ENCODE data around the gene MYO15A.

MYO15A gene, protein sequence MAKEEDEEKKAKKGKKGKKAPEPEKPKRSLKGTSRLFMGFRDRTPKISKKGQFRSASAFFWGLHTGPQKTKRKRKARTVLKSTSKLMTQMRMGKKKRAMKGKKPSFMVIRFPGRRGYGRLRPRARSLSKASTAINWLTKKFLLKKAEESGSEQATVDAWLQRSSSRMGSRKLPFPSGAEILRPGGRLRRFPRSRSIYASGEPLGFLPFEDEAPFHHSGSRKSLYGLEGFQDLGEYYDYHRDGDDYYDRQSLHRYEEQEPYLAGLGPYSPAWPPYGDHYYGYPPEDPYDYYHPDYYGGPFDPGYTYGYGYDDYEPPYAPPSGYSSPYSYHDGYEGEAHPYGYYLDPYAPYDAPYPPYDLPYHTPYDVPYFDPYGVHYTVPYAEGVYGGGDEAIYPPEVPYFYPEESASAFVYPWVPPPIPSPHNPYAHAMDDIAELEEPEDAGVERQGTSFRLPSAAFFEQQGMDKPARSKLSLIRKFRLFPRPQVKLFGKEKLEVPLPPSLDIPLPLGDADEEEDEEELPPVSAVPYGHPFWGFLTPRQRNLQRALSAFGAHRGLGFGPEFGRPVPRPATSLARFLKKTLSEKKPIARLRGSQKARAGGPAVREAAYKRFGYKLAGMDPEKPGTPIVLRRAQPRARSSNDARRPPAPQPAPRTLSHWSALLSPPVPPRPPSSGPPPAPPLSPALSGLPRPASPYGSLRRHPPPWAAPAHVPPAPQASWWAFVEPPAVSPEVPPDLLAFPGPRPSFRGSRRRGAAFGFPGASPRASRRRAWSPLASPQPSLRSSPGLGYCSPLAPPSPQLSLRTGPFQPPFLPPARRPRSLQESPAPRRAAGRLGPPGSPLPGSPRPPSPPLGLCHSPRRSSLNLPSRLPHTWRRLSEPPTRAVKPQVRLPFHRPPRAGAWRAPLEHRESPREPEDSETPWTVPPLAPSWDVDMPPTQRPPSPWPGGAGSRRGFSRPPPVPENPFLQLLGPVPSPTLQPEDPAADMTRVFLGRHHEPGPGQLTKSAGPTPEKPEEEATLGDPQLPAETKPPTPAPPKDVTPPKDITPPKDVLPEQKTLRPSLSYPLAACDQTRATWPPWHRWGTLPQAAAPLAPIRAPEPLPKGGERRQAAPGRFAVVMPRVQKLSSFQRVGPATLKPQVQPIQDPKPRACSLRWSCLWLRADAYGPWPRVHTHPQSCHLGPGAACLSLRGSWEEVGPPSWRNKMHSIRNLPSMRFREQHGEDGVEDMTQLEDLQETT (N-terminal part only)

DNA sequence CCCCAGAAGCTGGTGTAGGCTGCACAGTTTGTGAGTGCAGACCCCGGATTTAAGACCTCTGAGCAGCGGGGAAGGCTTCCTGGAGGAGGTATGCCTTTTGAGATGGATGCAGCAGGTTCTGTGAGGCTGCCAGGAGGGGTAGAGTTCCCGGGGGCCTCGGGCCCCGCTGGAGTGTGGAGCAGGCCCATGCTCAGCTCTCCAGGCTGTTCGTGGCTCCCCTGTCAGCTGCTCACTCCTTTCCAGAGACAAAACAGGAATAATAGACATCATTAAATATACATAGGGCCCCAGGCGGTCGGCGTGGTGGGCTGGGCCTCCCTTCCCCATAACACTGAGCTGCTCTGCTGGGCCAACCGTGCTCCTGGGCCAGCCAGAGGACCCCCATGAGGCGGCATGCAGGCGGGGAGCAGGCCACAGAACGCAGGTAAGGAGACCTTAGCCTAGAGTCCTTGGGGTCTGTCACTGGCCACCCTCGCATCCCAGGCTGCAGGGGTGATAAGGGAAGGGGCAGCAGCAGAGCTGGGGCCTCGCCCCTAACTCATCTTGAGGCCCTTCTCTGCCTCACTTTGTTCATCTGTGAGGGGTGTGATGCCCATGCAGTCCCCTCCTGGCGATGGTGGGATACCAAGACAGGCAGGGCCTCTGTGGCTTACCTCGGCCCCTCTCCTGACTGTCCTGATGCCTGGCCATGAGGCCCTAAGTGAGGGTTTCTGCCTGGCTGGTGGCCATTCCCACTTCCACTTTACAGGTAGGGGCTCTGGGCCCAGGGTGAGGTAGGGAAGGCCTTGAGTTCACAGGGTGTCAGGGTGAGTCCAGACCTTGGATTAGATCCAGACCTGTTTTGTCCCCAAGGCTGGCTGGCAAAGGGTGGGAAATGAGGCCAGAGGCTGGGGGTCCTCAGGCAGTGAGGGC, at the start of gene MYO15A:
MYO15A (plus strand) TSS at position 356 of the 912 bp plus-strand sequence. CDS start 10,045 bp downstream, outside the sequence.
- H3K4me3 ChIP-seq (ENCODE audit: low read depth, low read length), result no peak within 1 kb of the TSS
- TF ChIP-seq, protein P1, sequence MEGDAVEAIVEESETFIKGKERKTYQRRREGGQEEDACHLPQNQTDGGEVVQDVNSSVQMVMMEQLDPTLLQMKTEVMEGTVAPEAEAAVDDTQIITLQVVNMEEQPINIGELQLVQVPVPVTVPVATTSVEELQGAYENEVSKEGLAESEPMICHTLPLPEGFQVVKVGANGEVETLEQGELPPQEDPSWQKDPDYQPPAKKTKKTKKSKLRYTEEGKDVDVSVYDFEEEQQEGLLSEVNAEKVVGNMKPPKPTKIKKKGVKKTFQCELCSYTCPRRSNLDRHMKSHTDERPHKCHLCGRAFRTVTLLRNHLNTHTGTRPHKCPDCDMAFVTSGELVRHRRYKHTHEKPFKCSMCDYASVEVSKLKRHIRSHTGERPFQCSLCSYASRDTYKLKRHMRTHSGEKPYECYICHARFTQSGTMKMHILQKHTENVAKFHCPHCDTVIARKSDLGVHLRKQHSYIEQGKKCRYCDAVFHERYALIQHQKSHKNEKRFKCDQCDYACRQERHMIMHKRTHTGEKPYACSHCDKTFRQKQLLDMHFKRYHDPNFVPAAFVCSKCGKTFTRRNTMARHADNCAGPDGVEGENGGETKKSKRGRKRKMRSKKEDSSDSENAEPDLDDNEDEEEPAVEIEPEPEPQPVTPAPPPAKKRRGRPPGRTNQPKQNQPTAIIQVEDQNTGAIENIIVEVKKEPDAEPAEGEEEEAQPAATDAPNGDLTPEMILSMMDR (IDR thresholded peaks at IDR 0.05; ENCODE audit: low read depth, low read length, missing control alignments), result no peak
- DNase-seq (ENCODE audit: low read depth), result no peak
- in situ Hi-C loops (cut with HindIII; ENCODE audit: low sequenced_read_pairs), result no loop called here

DNA sequence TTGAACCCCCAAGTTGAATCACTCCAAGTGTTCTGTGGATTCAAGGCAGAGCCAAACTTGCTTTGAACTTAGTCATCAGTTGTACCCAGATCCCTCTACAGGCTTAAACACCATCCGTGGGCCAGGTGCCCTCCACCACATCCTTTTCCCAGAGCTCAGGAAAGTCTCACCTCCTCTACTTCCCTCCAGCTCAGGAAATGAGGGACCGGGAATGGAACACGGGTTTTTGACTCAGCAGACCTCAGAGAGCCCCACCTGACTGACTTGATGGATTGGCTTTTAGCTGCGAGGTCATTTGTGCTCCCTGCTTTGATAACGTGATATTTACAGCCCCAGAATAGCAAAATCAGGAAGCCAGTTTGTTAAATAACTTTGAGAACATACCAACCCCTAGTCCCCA, 49.3 kb upstream of the MYO15A start:
- no peak overlapping the region for H3K4me3 ChIP-seq (ENCODE audit: low read depth, low read length)
- no peak for DNase-seq (ENCODE audit: low read depth)
- in situ Hi-C loops (cut with HindIII; ENCODE audit: low sequenced_read_pairs), result no loop called here
- TF ChIP-seq, protein P1 (IDR thresholded peaks at IDR 0.05; ENCODE audit: low read depth, low read length, missing control alignments), result no peak

DNA sequence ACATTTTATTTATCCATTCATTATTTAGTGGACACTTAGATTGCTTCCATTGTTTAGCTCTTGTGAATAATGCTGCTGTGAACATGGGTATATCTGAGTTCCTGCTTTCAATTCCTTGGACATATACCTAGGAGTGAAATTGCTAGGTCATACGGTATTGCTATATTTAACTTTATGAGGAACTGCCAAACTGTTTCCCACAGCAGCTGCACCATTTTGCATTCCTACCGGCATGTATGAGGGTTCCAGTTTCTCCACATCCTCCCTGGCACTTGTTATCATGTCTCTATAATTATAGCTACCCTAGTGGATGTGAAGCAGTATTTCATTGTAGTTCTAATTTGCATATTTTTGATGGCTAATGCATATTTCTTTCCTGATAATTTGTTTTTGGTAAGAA, 44.5 kb upstream of the MYO15A start:
- TF ChIP-seq, protein P1 (IDR thresholded peaks at IDR 0.05; ENCODE audit: low read depth, low read length, missing control alignments), result no peak
- in situ Hi-C loops (cut with HindIII; ENCODE audit: low sequenced_read_pairs), result no loop called here
- no peak overlapping the region for H3K4me3 ChIP-seq (ENCODE audit: low read depth, low read length)
- no peak for DNase-seq (ENCODE audit: low read depth)

DNA sequence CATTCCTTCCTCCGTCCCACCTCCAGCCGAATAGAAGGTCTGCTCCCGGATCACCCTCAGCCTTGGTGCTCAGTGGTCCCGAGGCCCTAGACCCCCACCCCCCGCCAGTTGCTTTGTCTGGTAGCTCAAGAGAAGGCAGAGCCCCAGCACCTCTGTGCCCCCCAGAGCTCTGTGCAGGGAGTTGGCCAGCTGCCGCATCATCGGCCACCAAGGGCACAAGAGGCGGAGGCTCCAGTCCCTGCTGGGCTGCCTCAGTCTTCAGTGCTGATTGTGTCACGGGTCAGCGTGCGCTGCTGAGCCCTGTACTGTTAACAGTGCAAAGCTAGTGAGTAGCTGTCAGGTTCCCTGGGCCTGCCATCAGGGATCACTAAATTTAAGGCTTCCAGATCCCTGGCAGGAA, 43.0 kb upstream of the MYO15A start:
- in situ Hi-C loops (cut with HindIII; ENCODE audit: low sequenced_read_pairs), result no loop called here
- DNase-seq (ENCODE audit: low read depth), result no peak
- TF ChIP-seq, protein P1 (IDR thresholded peaks at IDR 0.05; ENCODE audit: low read depth, low read length, missing control alignments), result no peak
- no peak overlapping the region for H3K4me3 ChIP-seq (ENCODE audit: low read depth, low read length)

DNA sequence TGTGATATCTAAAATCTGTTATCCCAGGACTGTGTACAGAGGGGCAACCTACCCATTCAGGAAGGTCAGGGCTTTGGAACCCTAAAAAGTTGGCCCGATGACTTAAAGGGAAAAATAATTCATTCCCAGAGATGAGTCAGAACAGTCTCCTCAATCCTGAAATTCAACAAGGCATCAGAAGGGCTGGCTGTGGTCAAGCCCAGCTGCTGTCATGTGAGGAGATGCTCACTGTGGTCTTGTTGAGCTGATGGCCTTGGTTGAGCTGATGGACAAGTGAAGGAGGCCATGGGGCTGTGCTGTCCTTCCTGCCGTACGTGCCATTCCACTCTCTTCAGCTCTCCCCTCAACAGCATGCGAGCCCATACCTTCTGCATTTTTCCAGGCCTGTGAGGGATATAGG, 41.7 kb upstream of the MYO15A start:
- no peak overlapping the region for H3K4me3 ChIP-seq (ENCODE audit: low read depth, low read length)
- TF ChIP-seq, protein P1 (IDR thresholded peaks at IDR 0.05; ENCODE audit: low read depth, low read length, missing control alignments), result no peak
- no peak for DNase-seq (ENCODE audit: low read depth)
- in situ Hi-C loops (cut with HindIII; ENCODE audit: low sequenced_read_pairs), result no loop called here

All from astrocyte of the cerebellum (primary cell).